K562 (cell line): ENCODE data around the gene RNF34. TPM values are rescaled to one million over a fixed set of nuclear protein-coding genes. Genes with fewer than 3 reads are reported as not detected.
A peak's percentile ranks its signal among the peaks of the same experiment; 100 is the strongest.

Experiments
- ASH1L ChIP-seq: fragments of 450-650 bp; IDR thresholded peaks from 2 replicates; pipeline ENCODE4 v1.6.1; 2018; ENCODE audit warnings: borderline replicate concordance, mild to moderate bottlenecking, low read depth; ENCODE audit not compliant: partially characterized antibody
- BCLAF1 ChIP-seq, 2 experiments: fragments of 450-650 bp in 1 of 2; IDR thresholded peaks; 2 replicates each; pipeline ENCODE4 v1.6.1; 2011 to 2017; ENCODE audit warnings: low read depth in 2 of 2, antibody characterized with exemption in 1 of 2, borderline replicate concordance in 1 of 2, low read length in 1 of 2, mild to moderate bottlenecking in 1 of 2, mixed read lengths in 1 of 2; ENCODE audit not compliant: control insufficient read depth in 1 of 2
- CCNT2 ChIP-seq: IDR thresholded peaks from 2 replicates; pipeline ENCODE4 v1.6.1; 2011; ENCODE audit warnings: borderline replicate concordance, low read depth, mild to moderate bottlenecking, moderate library complexity, mixed read lengths, low read length; ENCODE audit not compliant: insufficient read length; ENCODE audit errors: extremely low read depth
- CREM ChIP-seq: IDR thresholded peaks from 2 replicates; pipeline ENCODE4 v1.6.1; 2014; ENCODE audit warnings: antibody characterized with exemption, low read depth
- CUX1 ChIP-seq: fragments of 200-800 bp; sonication (Bioruptor generic); IDR thresholded peaks from 2 replicates; pipeline ENCODE4 v1.6.1; 2016; ENCODE audit warnings: missing genetic modification characterization, missing compliant biosample characterization
- DACH1 ChIP-seq: fragments of 450-650 bp; IDR thresholded peaks from 2 replicates; pipeline ENCODE4 v1.6.1; 2018; ENCODE audit not compliant: partially characterized antibody
- ESRRA ChIP-seq: fragments of 450-650 bp; IDR thresholded peaks from 2 replicates; pipeline ENCODE4 v1.6.1; 2014; ENCODE audit warnings: low read depth, mild to moderate bottlenecking, moderate library complexity, borderline replicate concordance
- FOXA1 ChIP-seq: fragments of 450-650 bp; IDR thresholded peaks from 2 replicates; pipeline ENCODE4 v1.6.1; 2016; ENCODE audit warnings: mild to moderate bottlenecking, borderline replicate concordance
- GTF2B ChIP-seq: IDR thresholded peaks from 2 replicates; pipeline ENCODE4 v1.6.1; 2011; ENCODE audit not compliant: insufficient read length; ENCODE audit errors: extremely low read depth
- RFX1 ChIP-seq: fragments of 450-650 bp; IDR thresholded peaks from 2 replicates; pipeline ENCODE4 v1.6.1; 2016; ENCODE audit warnings: mild to moderate bottlenecking, moderate library complexity
- SNIP1 ChIP-seq: fragments of 450-650 bp; IDR thresholded peaks from 2 replicates; pipeline ENCODE4 v1.7.1; 2017; ENCODE audit warnings: low read depth, mild to moderate bottlenecking
- SP1 ChIP-seq: sonication (generic); formaldehyde crosslinking; IDR thresholded peaks from 2 replicates; pipeline ENCODE4 v1.8.1; 2022; ENCODE audit warnings: mild to moderate bottlenecking, missing genetic modification reagents
- SRSF3 ChIP-seq: fragments of 200-400 bp; formaldehyde crosslinking; IDR thresholded peaks from 2 replicates; pipeline ENCODE4 v1.6.1; 2016; ENCODE audit warnings: mild to moderate bottlenecking, low read length, moderate library complexity; ENCODE audit not compliant: insufficient read depth
- TARDBP ChIP-seq: fragments of 450-650 bp; IDR thresholded peaks from 2 replicates; pipeline ENCODE4 v1.6.1; 2016
- TEAD1 ChIP-seq, 2 experiments: fragments of 450-650 bp in 1 of 2; sonication (generic) in 1 of 2; formaldehyde crosslinking; IDR thresholded peaks; 2 replicates each; pipeline versions ENCODE4 v1.4.0 to v1.8.0; 2020 to 2022; ENCODE audit warnings: mild to moderate bottlenecking in 2 of 2, missing genetic modification reagents in 1 of 2
- ZNF165 ChIP-seq: fragments of 250-450 bp; sonication (Bioruptor Pico); IDR thresholded peaks from 2 replicates; pipeline ENCODE4 v1.4.0; 2020; ENCODE audit warnings: borderline replicate concordance
- ZNF644 ChIP-seq: fragments of 200-800 bp; sonication (Bioruptor generic); IDR thresholded peaks from 2 replicates; pipeline ENCODE4 v1.6.1; 2016; ENCODE audit warnings: low read depth, missing genetic modification characterization, missing compliant biosample characterization
- ZNF77 ChIP-seq: fragments of 250-450 bp; sonication (Bioruptor Pico); IDR thresholded peaks from 2 replicates; pipeline ENCODE4 v1.5.0; 2020
- polyA plus RNA-seq, 8 experiments: library from polyadenylated mRNA; depleted of rRNA in 4 of 8; stranded (reverse) in 5 of 8; unstranded in 3 of 8; fragments of >200 nt; fragmentation: Nextera tagmentation in 2 of 8; fragmentation: Illumina TruSeq in 1 of 8; extraction: Ambion mirVana in 2 of 8; extraction: Trizol in 1 of 8; gene quantifications; 2 replicates each; pipeline versions ENCODE4 v1.2.1 to v1.2.3, GENCODE V29; 2011 to 2014; ENCODE audit warnings: inconsistent platforms in 1 of 8, missing spikeins in 1 of 8
- total RNA-seq, 7 experiments: library from RNA; depleted of rRNA in 6 of 7; stranded (reverse); fragments of >200 nt in 6 of 7; fragmentation: Illumina TruSeq in 2 of 7; extraction: Trizol in 2 of 7; gene quantifications; 2 replicates each; pipeline versions ENCODE4 v1.2.1 to v1.2.3, GENCODE V29; 2011 to 2021; ENCODE audit warnings: low replicate concordance in 1 of 7

RNF34 gene
- total and polyA plus RNA-seq, 9 of the 15 experiments (the other 6 are each of a cell fraction or from before 2014, with no cell fraction given): 41.7 to 88.9 (median 54.1) TPM

- no peak for TF ChIP-seq BCLAF1 (IDR thresholded peaks at IDR 0.05; ENCODE audit: borderline replicate concordance in 1 of 2, control insufficient read depth in 1 of 2, low read depth in 2 of 2, low read length in 1 of 2)
- TF ChIP-seq CUX1 (CRISPR knock-in tag): no peak
- TF ChIP-seq DACH1: no peak
- TF ChIP-seq GTF2B: no peak
- no peak for TF ChIP-seq RFX1
- no peak for TF ChIP-seq ZNF644
- TF ChIP-seq ZNF77 (CRISPR knock-in tag): no peak
- TF ChIP-seq FOXA1: no peak
- peak; percentile 77 for TF ChIP-seq CREM
- no peak for TF ChIP-seq SRSF3
- peak; percentile 93 for TF ChIP-seq ASH1L
- 0 out of 2 replicates have a peak, but pooled peaks have one; percentile 42 for TF ChIP-seq ZNF165 (CRISPR knock-in tag)
- peak; percentile 99 for TF ChIP-seq SP1
- peak; percentile 32 for TF ChIP-seq CCNT2
- peak; percentile 22; the same call in 1 of the 2 replicates for TF ChIP-seq ESRRA
- no peak; the same call in 1 of the 2 replicates for TF ChIP-seq TARDBP
- TF ChIP-seq SNIP1: no peak
- TF ChIP-seq TEAD1 (CRISPR knock-in tag; IDR thresholded peaks at IDR 0.05): peak in 1 of 2 experiments; percentile 84; a peak in 1 of 4 replicates
These were observed at the start of gene RNF34 (continued) for GRCh38 chr12:121399391-121400331.
